Breast epithelium (tissue), 3 donors: Measurements from ENCODE around the gene CARD14.

Experiments used
- CTCF ChIP-seq, 3 donors: fragments of 450-650 bp; IDR thresholded peaks; one replicate each; pipeline ENCODE4 v1.5.1; 2016 to 2017; ENCODE audit warnings: antibody characterized with exemption in 3 of 3, mild to moderate bottlenecking in 3 of 3, moderate library complexity in 3 of 3
- POLR2A ChIP-seq: fragments of 450-650 bp; IDR thresholded peaks from one replicate; pipeline ENCODE4 v1.6.1; 2016; ENCODE audit warnings: antibody characterized with exemption, mild to moderate bottlenecking, moderate library complexity
- POLR2AphosphoS5 ChIP-seq, 3 donors: sonication (generic); formaldehyde crosslinking; IDR thresholded peaks; one replicate each; pipeline ENCODE4 v1.6.1; 2017; ENCODE audit warnings: antibody characterized with exemption in 3 of 3

GRCh38 chr17:80252871-80253270 is 83.0 kb downstream of the CARD14 start:
- TF ChIP-seq CTCF (IDR thresholded peaks at IDR 0.05) (peak; percentile 28 to 75 (median 44)), POLR2AphosphoS5 (IDR thresholded peaks at IDR 0.05) (no peak), POLR2A (no peak)
